Gastroesophageal sphincter (tissue), 4 donors: ENCODE results near the gene TTC24. TPM values are rescaled to one million over a fixed set of nuclear protein-coding genes. Genes with fewer than 3 reads are reported as not detected.

ENCODE experiments used
- ATAC-seq: fragments of 150-250 bp; one replicate; pipeline ENCODE4 v1.9.1; 2016; ENCODE audit warnings: mild to moderate bottlenecking, moderate library complexity
- H3K27ac ChIP-seq, 4 donors: fragments of 200-600 bp; sonication (generic) in 3 of 4; 1 replicate in 3 of 4; 2 replicates in 1 of 4; pipeline ENCODE4 v1.5.1; 2016 to 2019
- H3K27me3 ChIP-seq: fragments of 200-600 bp; sonication (generic); one replicate; pipeline ENCODE4 v1.5.1; 2019
- H3K36me3 ChIP-seq, 2 donors: fragments of 200-600 bp; sonication (generic); one replicate each; pipeline ENCODE4 v1.5.1; 2019; ENCODE audit warnings: control low read depth in 1 of 2
- H3K4me1 ChIP-seq, 3 donors: fragments of 200-600 bp; sonication (generic); 1 replicate in 2 of 3; 2 replicates in 1 of 3; pipeline ENCODE4 v1.5.1; 2016 to 2019; ENCODE audit warnings: control low read depth in 2 of 3
- H3K4me3 ChIP-seq, 2 donors: fragments of 200-600 bp; sonication (generic); one replicate each; pipeline ENCODE4 v1.5.1; 2019; ENCODE audit warnings: mild to moderate bottlenecking in 1 of 2, moderate library complexity in 1 of 2
- H3K9me3 ChIP-seq, 3 donors: fragments of 200-600 bp; sonication (generic); one replicate each; pipeline ENCODE4 v1.5.1; 2017 to 2019; ENCODE audit warnings: control low read depth in 2 of 3
- EP300 ChIP-seq: sonication (generic); formaldehyde crosslinking; IDR thresholded peaks from one replicate; pipeline ENCODE4 v1.6.1; 2017; ENCODE audit warnings: antibody characterized with exemption, mild to moderate bottlenecking
- POLR2A ChIP-seq, 2 donors: fragments of 450-650 bp; IDR thresholded peaks; one replicate each; pipeline ENCODE4 v1.6.1; 2017; ENCODE audit warnings: antibody characterized with exemption in 2 of 2, mild to moderate bottlenecking in 2 of 2, moderate library complexity in 1 of 2
- POLR2AphosphoS5 ChIP-seq: sonication (generic); formaldehyde crosslinking; IDR thresholded peaks from one replicate; pipeline ENCODE4 v1.6.1; 2017; ENCODE audit warnings: antibody characterized with exemption
- WGBS, 2 donors: methylation state at CpG; one replicate each; pipeline ENCODE4 v1.1.5; 2018; ENCODE audit warnings: low coverage in 1 of 2; 5-methylcytosine and 5-hydroxymethylcytosine counted together
- total RNA-seq, 4 donors: library from RNA; depleted of rRNA; stranded (reverse); fragments of >200 nt; gene quantifications; one replicate each; pipeline ENCODE4 v1.1.0, GENCODE V29; 2016
- TF ChIP-seq, protein P1 (sequence below), 4 experiments: fragments of 200-600 bp in 2 of 4; fragments of 450-650 bp in 2 of 4; sonication (generic) in 1 of 4; IDR thresholded peaks; one replicate each; pipeline ENCODE4 v1.5.1; 2017 to 2019; ENCODE audit warnings: antibody characterized with exemption in 4 of 4, mild to moderate bottlenecking in 2 of 4, moderate library complexity in 2 of 4

The TTC24 gene
- total RNA-seq, 4 donors from 2014 or later = not detected

- H3K4me1 ChIP-seq = peaks cover 0 to 23% (median 10%) of the 10 kb centered on the region in 3 donors
- H3K9me3 ChIP-seq = no peaks in the 10 kb centered on the region
- H3K4me3 ChIP-seq = no peak overlapping the region
- no peak for TF ChIP-seq POLR2AphosphoS5
- no peak for TF ChIP-seq POLR2A (IDR thresholded peaks at IDR 0.05)
- TF ChIP-seq EP300 = no peak
- TF ChIP-seq, protein P1, sequence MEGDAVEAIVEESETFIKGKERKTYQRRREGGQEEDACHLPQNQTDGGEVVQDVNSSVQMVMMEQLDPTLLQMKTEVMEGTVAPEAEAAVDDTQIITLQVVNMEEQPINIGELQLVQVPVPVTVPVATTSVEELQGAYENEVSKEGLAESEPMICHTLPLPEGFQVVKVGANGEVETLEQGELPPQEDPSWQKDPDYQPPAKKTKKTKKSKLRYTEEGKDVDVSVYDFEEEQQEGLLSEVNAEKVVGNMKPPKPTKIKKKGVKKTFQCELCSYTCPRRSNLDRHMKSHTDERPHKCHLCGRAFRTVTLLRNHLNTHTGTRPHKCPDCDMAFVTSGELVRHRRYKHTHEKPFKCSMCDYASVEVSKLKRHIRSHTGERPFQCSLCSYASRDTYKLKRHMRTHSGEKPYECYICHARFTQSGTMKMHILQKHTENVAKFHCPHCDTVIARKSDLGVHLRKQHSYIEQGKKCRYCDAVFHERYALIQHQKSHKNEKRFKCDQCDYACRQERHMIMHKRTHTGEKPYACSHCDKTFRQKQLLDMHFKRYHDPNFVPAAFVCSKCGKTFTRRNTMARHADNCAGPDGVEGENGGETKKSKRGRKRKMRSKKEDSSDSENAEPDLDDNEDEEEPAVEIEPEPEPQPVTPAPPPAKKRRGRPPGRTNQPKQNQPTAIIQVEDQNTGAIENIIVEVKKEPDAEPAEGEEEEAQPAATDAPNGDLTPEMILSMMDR (IDR thresholded peaks at IDR 0.05) = no peak
- H3K27me3 ChIP-seq = no peaks in the 10 kb centered on the region
- WGBS, 2 donors = 90 to 100% methylated on average over 2 of the region's 4 CpGs
- peaks cover 0 to 54% of the 10 kb centered on the region in 2 donors for H3K36me3 ChIP-seq
- H3K27ac ChIP-seq = no peak overlapping the region
- no peak for ATAC-seq
These were observed 19.4 kb downstream of the TTC24 start for GRCh38 chr1:156598731-156599432.

DNA sequence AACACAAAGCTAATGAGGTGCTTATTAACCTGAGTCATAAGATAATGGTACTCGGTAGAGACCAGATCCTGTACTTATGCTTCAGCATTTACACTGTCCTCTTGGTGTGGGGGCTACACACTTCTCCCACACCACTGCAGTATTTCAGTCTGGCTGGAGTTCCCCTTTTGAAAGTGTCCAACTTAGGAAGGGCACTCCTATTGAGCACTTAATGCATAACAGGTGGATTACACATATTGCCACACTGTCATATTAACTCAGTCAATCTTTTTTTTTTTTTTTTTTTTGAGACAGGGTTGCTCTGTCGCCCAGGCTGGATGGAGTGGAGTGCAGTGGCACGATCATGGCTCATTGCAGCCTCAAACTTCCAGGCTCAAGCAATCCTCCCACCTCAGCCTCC, 20.3 kb downstream of the TTC24 start:
- TF ChIP-seq POLR2A (IDR thresholded peaks at IDR 0.05) (no peak), POLR2AphosphoS5 (no peak), EP300 (no peak)
- TF ChIP-seq, protein P1 (IDR thresholded peaks at IDR 0.05) = no peak
- Histone ChIP-seq H3K9me3 (no peaks in the 10 kb centered on the region), H3K4me1 (peaks cover 0 to 23% (median 10%) of the 10 kb centered on the region in 3 donors), H3K36me3 (peaks cover 0 to 45% of the 10 kb centered on the region in 2 donors), H3K4me3 (no peak overlapping the region), H3K27me3 (no peaks in the 10 kb centered on the region), H3K27ac (no peak overlapping the region)
- ATAC-seq = no peak
- WGBS, 2 donors = 45 to 80% methylated on average over 1 to 2 of the region's 3 CpGs

DNA sequence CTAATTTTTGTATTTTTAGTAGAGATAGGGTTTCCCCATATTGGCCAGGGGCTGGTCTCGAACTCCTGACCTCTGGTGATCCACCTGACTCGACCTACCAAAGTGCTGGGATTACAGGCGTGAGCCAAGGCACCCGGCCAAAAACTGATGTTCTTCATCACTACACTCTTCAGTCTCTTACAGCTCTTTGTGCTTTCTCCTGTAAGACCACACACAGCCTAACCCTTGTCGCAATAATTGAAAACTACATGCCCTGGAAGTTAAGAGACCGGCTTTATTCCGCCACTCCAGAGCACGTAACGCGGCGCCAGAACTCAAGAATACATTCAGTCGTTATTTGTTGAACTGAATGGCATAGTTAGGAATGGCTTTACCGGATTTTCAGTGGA, 21.2 kb downstream of the TTC24 start:
- ATAC-seq = no peak
- TF ChIP-seq POLR2A (IDR thresholded peaks at IDR 0.05) (no peak), EP300 (no peak), POLR2AphosphoS5 (no peak)
- TF ChIP-seq, protein P1 (IDR thresholded peaks at IDR 0.05) = no peak

GRCh38 chr1:156601122-156601830, 21.8 kb downstream of the TTC24 start, which contains the start of gene GPATCH4:
TSS of gene GPATCH4 (minus strand) at chr1:156601479.
- TF ChIP-seq, protein P1 (IDR thresholded peaks at IDR 0.05) = peak in 1 of 4 experiments; percentile 12
- TF ChIP-seq POLR2AphosphoS5 (peak; percentile 63), POLR2A (IDR thresholded peaks at IDR 0.05) (peak in 1 of 2 donors; percentile 15), EP300 (no peak)
- ATAC-seq = peak; percentile 93
- H3K4me1 ChIP-seq = peaks cover 0 to 23% (median 10%) of the 10 kb centered on the region in 3 donors
- peaks cover 0 to 30% of the 10 kb centered on the region in 2 donors for H3K36me3 ChIP-seq
- peak within 1 kb of the TSS; percentile 64 to 74 for H3K4me3 ChIP-seq
- no peaks in the 10 kb centered on the region for H3K9me3 ChIP-seq
- peak within 1 kb of the TSS; percentile 47 to 87 (median 83) for H3K27ac ChIP-seq
- 0% methylated on average over 6 to 10 of the region's 35 CpGs for WGBS, 2 donors
- no peaks in the 10 kb centered on the region for H3K27me3 ChIP-seq

More for the DNA sequence above, 21.2 kb downstream of the TTC24 start:
- H3K27me3 ChIP-seq = no peaks in the 10 kb centered on the region
- H3K36me3 ChIP-seq = peaks cover 0 to 36% of the 10 kb centered on the region in 2 donors
- no peaks in the 10 kb centered on the region for H3K9me3 ChIP-seq
- H3K4me3 ChIP-seq = peak overlapping the region; percentile 64 to 74
- peak overlapping the region in 3 of 4 donors; percentile 83 to 87 (median 83) for H3K27ac ChIP-seq
- peaks cover 0 to 23% (median 10%) of the 10 kb centered on the region in 3 donors for H3K4me1 ChIP-seq
- 0% methylated on average over 11 to 12 of the region's 13 CpGs for WGBS, 2 donors
